Measurements from ENCODE around the gene SULT4A1.

- TF ChIP-seq SUZ12 (IDR thresholded peaks at IDR 0.05; ENCODE audit: extremely low read depth, insufficient read depth, insufficient read length) = no peak
- no peak for TF ChIP-seq YY1 (IDR thresholded peaks at IDR 0.05; ENCODE audit: insufficient read depth, insufficient read length)
Measured at GRCh38 chr22:43851058-43851978, 11.0 kb downstream of the SULT4A1 start.

All from NT2/D1 (cell line).